A549 (cell line): ENCODE measurements around the gene ARAP1.

ENCODE experiments used
- BHLHE40 ChIP-seq: IDR thresholded peaks from 2 replicates; pipeline ENCODE4 v1.6.1; 2012; ENCODE audit warnings: low read depth, low read length, inconsistent platforms
- CEBPB ChIP-seq, 2 experiments: fragments of >200 bp in 1 of 2; sonication (Bioruptor Twin) in 1 of 2; formaldehyde crosslinking in 1 of 2; IDR thresholded peaks; 2 replicates each; pipeline ENCODE4 v1.6.1; 2012 to 2016
- CHD2 ChIP-seq: fragments of 150-350 bp; IDR thresholded peaks from 2 replicates; pipeline ENCODE4 v1.6.1; 2014; ENCODE audit warnings: low read length; ENCODE audit not compliant: partially characterized antibody
- JUN ChIP-seq, 2 experiments: fragments of >200 bp; sonication (Bioruptor Twin); formaldehyde crosslinking; IDR thresholded peaks; 2 replicates in 1 of 2; 3 replicates in 1 of 2; pipeline ENCODE4 v1.6.1; 2016 to 2017
- MAFK ChIP-seq: fragments of 450-650 bp; IDR thresholded peaks from 2 replicates; pipeline ENCODE4 v1.6.1; 2014; ENCODE audit not compliant: partially characterized antibody
- MYC ChIP-seq: IDR thresholded peaks from 2 replicates; pipeline ENCODE4 v1.6.1; 2012; ENCODE audit warnings: mild to moderate bottlenecking, inconsistent platforms, low read length, improper control_type of control experiment, borderline replicate concordance
- POLR2A ChIP-seq: IDR thresholded peaks from 2 replicates; pipeline ENCODE4 v1.6.1; 2012; ENCODE audit warnings: mild to moderate bottlenecking, low read length
- RAD21 ChIP-seq, 2 experiments: fragments of >200 bp in 1 of 2; sonication (Bioruptor Twin) in 1 of 2; formaldehyde crosslinking in 1 of 2; IDR thresholded peaks in 1 of 2; conservative IDR thresholded peaks in 1 of 2; 2 replicates in 1 of 2; 3 replicates in 1 of 2; pipeline ENCODE4 v1.6.1; 2012 to 2018; ENCODE audit warnings: inconsistent platforms in 1 of 2
- TFCP2L1 ChIP-seq: fragments of 250-450 bp; sonication (Bioruptor Pico); IDR thresholded peaks from 2 replicates; pipeline ENCODE4 v1.5.0; 2021; ENCODE audit warnings: mild to moderate bottlenecking
- TP53 ChIP-seq: fragments of 250-450 bp; sonication (Bioruptor Pico); IDR thresholded peaks from 2 replicates; pipeline ENCODE4 v1.5.0; 2021; ENCODE audit warnings: mild to moderate bottlenecking, moderate library complexity
- ZC3H11A ChIP-seq: fragments of 450-650 bp; IDR thresholded peaks from 2 replicates; pipeline ENCODE4 v1.6.1; 2014; ENCODE audit warnings: antibody characterized with exemption, mild to moderate bottlenecking
- TF ChIP-seq, protein P1 (sequence below): fragments of >200 bp; sonication (Bioruptor Twin); formaldehyde crosslinking; IDR thresholded peaks from 3 replicates; pipeline ENCODE4 v1.5.1; 2016

DNA sequence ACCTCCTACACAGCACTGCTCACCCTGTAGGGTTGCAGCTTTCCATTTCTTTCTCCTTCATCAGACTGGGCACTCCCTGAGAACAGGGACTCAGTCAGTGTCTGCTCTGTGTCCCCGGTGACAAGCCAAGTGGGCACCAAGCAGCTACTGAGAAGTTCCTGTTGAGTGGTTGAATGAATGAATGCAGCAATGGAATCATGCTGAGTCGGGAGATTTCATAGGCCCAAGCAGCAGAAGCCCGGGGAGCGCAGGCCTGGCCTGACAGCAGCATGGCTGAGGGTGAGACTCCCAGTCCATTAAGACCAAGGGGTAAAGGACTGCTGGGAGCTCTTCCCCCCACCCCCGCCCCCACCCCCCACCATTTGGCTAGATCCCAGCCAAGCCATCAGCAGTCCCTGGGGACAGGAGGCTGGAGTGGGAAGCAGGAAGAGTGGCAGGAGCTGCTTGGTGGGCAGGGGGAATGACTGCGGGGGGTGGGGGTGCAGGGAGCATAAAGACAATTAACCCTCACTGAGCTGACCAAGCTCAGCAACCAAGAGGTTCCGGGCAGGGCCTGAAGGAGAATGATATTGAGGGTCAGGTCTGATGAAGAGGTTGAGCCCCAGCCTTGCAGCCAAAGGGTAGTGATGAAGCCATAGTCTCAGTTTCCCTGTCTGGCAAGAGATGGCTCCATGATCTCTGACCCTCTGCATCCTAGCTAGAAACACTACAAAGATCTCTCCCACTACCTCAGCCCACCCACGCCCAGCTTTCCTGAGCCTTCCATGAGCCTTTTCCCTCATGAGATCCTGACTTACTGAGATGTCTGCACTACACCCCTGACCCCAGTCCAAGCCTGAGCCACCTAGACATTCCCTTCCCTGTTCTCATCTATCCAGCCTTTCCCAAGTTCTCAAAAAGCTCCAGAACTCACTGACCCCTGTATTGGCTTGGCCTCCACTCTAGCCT, 80.8 kb downstream of the ARAP1 start:
- TF ChIP-seq ZC3H11A (no peak), MAFK (peak; percentile 74), BHLHE40 (no peak), MYC (no peak), TP53 (CRISPR knock-in tag) (no peak), POLR2A (no peak), CEBPB (IDR thresholded peaks at IDR 0.05) (no peak), JUN (IDR thresholded peaks at IDR 0.05) (no peak), TFCP2L1 (CRISPR knock-in tag) (no peak), CHD2 (no peak), RAD21 (conservative IDR thresholded peaks at IDR 0.05 in 1 of 2, IDR thresholded peaks at IDR 0.05 in 1 of 2) (no peak)
- TF ChIP-seq, protein P1, sequence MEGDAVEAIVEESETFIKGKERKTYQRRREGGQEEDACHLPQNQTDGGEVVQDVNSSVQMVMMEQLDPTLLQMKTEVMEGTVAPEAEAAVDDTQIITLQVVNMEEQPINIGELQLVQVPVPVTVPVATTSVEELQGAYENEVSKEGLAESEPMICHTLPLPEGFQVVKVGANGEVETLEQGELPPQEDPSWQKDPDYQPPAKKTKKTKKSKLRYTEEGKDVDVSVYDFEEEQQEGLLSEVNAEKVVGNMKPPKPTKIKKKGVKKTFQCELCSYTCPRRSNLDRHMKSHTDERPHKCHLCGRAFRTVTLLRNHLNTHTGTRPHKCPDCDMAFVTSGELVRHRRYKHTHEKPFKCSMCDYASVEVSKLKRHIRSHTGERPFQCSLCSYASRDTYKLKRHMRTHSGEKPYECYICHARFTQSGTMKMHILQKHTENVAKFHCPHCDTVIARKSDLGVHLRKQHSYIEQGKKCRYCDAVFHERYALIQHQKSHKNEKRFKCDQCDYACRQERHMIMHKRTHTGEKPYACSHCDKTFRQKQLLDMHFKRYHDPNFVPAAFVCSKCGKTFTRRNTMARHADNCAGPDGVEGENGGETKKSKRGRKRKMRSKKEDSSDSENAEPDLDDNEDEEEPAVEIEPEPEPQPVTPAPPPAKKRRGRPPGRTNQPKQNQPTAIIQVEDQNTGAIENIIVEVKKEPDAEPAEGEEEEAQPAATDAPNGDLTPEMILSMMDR: no peak
